ENCODE data around the gene ZXDC.

ZXDC gene

DNA sequence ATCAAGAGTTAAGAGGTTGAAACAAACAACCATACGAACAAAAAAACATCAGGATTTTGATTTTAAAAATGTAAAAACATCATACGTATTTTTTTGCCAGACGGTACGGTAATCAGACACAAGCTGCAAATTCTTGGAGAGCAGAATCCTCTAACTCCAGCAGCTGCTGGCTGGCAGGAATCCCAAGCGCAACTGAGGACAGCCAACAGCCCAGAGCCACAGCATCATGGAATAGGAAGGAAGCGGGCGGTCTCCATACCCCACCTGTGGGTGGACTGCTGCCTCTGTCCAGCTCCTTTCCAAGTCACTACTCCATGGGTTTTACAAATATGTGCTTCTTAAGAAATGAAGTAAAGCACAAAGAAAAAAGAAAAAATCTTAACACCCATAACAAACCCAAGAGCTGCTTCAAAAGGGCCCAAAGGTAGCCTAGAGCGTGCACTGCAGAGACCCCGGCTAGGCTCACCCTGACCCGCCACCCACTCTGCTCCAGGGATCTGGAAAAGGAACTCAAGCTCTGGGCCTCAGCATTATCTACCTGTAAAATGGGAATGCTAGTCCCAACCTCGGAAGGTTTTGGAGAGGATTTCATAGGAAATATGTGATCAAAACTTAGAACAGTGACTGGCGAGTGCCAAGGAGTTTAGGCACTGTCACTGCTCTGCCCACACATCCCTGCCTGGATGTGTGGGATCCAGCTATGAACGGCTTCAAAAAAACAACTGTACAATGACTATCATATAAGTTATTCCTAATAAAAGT lies 33.4 kb downstream of the ZXDC start:
- no peaks in the 10 kb centered on the region for H3K27me3 ChIP-seq (replicated peaks; ENCODE audit: control insufficient read depth, insufficient read depth, low read length)
- DNase-seq (ENCODE audit: extremely low read depth, insufficient read length) = no peak
- H3K36me3 ChIP-seq (ENCODE audit: control insufficient read depth, insufficient read depth, low read length) = peaks cover 6% of the 10 kb centered on the region
- H3K4me3 ChIP-seq (replicated peaks; ENCODE audit: low read depth, low read length) = no peak overlapping the region
- TF ChIP-seq, protein P1, sequence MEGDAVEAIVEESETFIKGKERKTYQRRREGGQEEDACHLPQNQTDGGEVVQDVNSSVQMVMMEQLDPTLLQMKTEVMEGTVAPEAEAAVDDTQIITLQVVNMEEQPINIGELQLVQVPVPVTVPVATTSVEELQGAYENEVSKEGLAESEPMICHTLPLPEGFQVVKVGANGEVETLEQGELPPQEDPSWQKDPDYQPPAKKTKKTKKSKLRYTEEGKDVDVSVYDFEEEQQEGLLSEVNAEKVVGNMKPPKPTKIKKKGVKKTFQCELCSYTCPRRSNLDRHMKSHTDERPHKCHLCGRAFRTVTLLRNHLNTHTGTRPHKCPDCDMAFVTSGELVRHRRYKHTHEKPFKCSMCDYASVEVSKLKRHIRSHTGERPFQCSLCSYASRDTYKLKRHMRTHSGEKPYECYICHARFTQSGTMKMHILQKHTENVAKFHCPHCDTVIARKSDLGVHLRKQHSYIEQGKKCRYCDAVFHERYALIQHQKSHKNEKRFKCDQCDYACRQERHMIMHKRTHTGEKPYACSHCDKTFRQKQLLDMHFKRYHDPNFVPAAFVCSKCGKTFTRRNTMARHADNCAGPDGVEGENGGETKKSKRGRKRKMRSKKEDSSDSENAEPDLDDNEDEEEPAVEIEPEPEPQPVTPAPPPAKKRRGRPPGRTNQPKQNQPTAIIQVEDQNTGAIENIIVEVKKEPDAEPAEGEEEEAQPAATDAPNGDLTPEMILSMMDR (IDR thresholded peaks at IDR 0.05; ENCODE audit: insufficient read depth, low read length, poor library complexity, severe bottlenecking) = no peak

DNA sequence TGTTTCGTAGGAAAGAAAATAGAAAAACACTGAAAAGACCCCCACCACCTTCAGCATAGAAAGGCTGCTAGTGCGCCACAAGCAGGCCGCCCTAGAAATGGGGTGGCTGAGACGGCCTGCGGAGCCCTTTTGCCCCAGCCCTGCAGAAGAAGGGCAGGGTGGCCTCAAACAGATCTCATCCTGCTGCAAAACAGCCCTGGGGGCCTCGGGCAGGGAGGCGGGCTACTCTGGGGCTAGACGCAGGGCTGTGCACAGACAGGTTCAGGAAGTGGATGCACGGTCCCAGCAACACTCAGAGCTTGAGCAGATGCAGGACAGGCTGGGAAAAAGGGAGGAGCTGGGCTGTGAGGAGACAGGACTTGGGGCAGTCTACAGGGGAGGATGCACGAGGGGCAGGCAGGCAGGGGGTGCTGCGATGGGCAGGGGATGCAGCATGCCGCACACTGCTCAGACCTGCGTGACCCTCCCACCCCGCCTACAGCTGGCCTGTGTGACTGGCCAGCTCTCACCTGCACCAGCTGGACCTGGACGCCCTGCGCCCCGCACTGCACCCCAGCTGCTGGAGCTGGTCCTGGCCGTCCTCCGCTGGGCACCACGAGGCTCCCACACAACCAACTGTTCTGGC lies 34.3 kb downstream of the ZXDC start:
- TF ChIP-seq, protein P1 (IDR thresholded peaks at IDR 0.05; ENCODE audit: insufficient read depth, low read length, poor library complexity, severe bottlenecking) = no peak
- H3K36me3 ChIP-seq (ENCODE audit: control insufficient read depth, insufficient read depth, low read length) = peaks cover 6% of the 10 kb centered on the region
- DNase-seq (ENCODE audit: extremely low read depth, insufficient read length) = no peak
- no peaks in the 10 kb centered on the region for H3K27me3 ChIP-seq (replicated peaks; ENCODE audit: control insufficient read depth, insufficient read depth, low read length)
- H3K4me3 ChIP-seq (replicated peaks; ENCODE audit: low read depth, low read length) = no peak overlapping the region

DNA sequence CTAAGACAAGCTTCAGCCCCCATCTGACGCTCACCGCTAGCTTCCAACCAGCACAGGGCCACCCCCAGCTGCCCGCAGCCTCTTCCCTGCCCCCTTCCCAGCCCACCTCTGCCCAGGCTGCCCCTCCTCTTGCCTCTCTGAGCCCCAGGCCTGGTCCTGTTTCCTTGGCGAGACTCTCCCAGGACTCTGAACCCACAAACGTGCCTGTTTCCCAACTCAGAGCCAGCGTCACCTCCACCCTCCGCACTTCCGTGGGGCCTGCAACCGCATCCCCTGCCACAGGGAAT lies 35.0 kb downstream of the ZXDC start:
- H3K27me3 ChIP-seq (replicated peaks; ENCODE audit: control insufficient read depth, insufficient read depth, low read length) = no peaks in the 10 kb centered on the region
- no peak overlapping the region for H3K4me3 ChIP-seq (replicated peaks; ENCODE audit: low read depth, low read length)
- H3K36me3 ChIP-seq (ENCODE audit: control insufficient read depth, insufficient read depth, low read length) = peaks cover 4% of the 10 kb centered on the region
- no peak for DNase-seq (ENCODE audit: extremely low read depth, insufficient read length)
- TF ChIP-seq, protein P1 (IDR thresholded peaks at IDR 0.05; ENCODE audit: insufficient read depth, low read length, poor library complexity, severe bottlenecking) = no peak

DNA sequence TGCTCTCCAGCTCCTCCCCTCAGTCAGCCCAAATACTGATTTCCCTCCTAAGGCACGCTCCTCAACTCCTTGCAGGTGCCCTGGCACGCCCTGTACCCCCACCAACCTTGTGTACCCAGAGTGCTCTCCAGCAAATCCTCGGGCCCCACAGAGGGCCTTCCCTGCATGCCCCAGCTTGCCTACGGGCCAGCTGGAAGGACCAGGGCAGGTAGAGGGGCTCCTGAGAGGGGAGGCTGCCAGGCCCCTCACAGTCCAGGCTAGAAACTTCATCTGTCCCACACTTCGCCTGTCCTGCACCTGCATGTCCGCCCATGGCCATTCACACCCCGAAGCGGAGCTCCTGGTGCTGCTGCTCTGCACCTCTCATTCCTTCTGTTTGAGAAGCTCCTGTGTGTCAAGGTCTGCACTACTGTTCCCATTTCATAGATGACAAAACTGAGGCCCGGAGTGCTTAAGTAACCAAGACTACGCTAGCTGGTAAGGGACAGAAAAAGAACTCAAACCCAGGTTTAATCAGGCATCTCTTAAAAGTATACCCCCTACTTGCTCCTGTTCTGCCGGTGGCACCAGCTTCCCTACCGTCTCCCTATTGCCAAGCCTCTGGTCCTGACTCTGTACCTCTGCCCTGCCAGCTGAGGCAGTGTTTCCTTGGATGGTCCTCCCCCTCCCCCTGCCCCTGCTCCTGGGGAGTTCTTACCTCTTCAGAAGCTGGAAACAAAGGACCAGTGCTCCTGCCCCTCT lies 35.6 kb downstream of the ZXDC start:
- Histone ChIP-seq H3K27me3 (replicated peaks; ENCODE audit: control insufficient read depth, insufficient read depth, low read length) (no peaks in the 10 kb centered on the region), H3K4me3 (replicated peaks; ENCODE audit: low read depth, low read length) (no peak overlapping the region), H3K36me3 (ENCODE audit: control insufficient read depth, insufficient read depth, low read length) (peaks cover 4% of the 10 kb centered on the region)
- TF ChIP-seq, protein P1 (IDR thresholded peaks at IDR 0.05; ENCODE audit: insufficient read depth, low read length, poor library complexity, severe bottlenecking) = no peak
- DNase-seq (ENCODE audit: extremely low read depth, insufficient read length) = no peak

DNA sequence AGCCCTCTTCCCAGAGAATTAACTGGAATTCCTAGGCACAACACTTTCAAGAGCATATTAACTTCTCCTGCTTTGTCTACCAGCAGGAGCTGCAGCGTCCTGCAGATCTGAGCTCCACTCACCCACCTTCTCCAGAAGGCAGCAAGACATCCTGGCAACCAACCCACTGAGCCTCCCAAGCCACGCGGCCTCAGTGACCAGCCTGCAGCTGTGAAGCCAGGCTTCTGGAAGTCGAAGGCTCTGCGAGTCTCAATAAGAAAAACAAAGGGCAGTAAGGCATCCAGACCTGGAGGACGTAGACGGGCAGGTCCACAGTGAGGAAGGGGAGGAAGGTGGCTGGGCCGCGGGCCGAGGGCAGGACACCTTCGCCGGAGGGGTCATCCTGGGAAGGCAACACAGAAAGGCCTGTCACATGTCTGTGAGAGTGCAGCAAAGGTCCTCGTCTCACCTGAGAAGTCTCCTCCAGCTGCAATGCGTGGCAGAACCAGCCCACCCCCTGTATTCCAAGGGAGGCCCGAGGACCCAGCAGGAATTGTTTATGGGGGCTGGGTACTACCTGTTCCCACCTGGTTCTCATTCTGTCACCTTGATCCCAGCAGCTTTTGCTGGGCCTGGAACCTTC lies 36.2 kb downstream of the ZXDC start:
- TF ChIP-seq, protein P1 (IDR thresholded peaks at IDR 0.05; ENCODE audit: insufficient read depth, low read length, poor library complexity, severe bottlenecking) = no peak
- H3K36me3 ChIP-seq (ENCODE audit: control insufficient read depth, insufficient read depth, low read length) = peaks cover 4% of the 10 kb centered on the region

More for the DNA sequence above, 36.2 kb downstream of the ZXDC start:
- Histone ChIP-seq H3K4me3 (replicated peaks; ENCODE audit: low read depth, low read length) (no peak overlapping the region), H3K27me3 (replicated peaks; ENCODE audit: control insufficient read depth, insufficient read depth, low read length) (no peaks in the 10 kb centered on the region)
- DNase-seq (ENCODE audit: extremely low read depth, insufficient read length) = no peak

Data from GM06990 (cell line).